ENCODE measurements around the gene MYO9B. TPM values are rescaled to one million over a fixed set of nuclear protein-coding genes. Genes with fewer than 3 reads are reported as not detected.

Gene MYO9B
- total and polyA plus RNA-seq, 4 donors = 27.9 to 124 (median 68.8) TPM

DNA sequence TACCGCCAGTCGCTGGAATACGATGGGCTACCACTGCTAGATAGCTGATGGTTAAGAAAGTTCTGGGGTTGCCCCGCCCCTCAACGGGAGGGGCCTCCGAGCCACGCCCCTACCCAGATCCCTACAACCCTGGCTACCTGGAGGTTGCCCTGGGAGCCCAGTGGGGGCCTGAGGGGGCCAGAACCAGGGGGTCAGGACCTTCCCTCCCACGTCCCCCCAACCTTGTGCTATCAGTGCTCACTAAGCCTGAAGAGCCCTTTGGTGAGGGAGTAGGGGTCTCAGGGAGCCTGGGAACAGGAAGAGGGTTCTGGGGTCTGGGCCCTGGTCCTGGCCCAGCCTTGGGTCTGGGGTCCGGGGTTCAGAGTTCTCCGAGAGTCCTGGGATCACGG lies 159.3 kb downstream of the MYO9B start:
- Histone ChIP-seq H3K4me3 (ENCODE audit: low read depth, low read length) (peak overlapping the region; percentile 40), H3K27me3 (ENCODE audit: control insufficient read depth, insufficient read depth, low read length) (no peaks in the 10 kb centered on the region), H3K9me3 (ENCODE audit: control insufficient read depth, insufficient read depth, low read length) (no peaks in the 10 kb centered on the region), H3K27ac (ENCODE audit: low read depth, low read length) (peak overlapping the region; percentile 47), H3K36me3 (ENCODE audit: control insufficient read depth, insufficient read depth, low read length) (peaks cover 64% of the 10 kb centered on the region), H3K4me1 (ENCODE audit: control insufficient read depth, insufficient read depth, low read length) (peaks cover 23% of the 10 kb centered on the region)
- DNase-seq (ENCODE audit: low read depth in 4 of 6, low spot score in 6 of 6) = peak in 2 of 6 donors; percentile 56 to 74
- WGBS (ENCODE audit: insufficient coverage) = 36% methylated on average over 8 of the region's 11 CpGs

- peaks cover 23% of the 10 kb centered on the region for H3K4me1 ChIP-seq (ENCODE audit: control insufficient read depth, insufficient read depth, low read length)
- H3K4me3 ChIP-seq (ENCODE audit: low read depth, low read length) = peak overlapping the region; percentile 40
- no peaks in the 10 kb centered on the region for H3K27me3 ChIP-seq (ENCODE audit: control insufficient read depth, insufficient read depth, low read length)
- H3K27ac ChIP-seq (ENCODE audit: low read depth, low read length) = peak overlapping the region; percentile 47
- peaks cover 64% of the 10 kb centered on the region for H3K36me3 ChIP-seq (ENCODE audit: control insufficient read depth, insufficient read depth, low read length)
- WGBS (ENCODE audit: insufficient coverage) = 4% methylated on average over 80 of the region's 80 CpGs
- DNase-seq (ENCODE audit: low read depth in 4 of 6, low spot score in 6 of 6) = peak in 3 of 6 donors; percentile 59 to 91 (median 88)
- H3K9me3 ChIP-seq (ENCODE audit: control insufficient read depth, insufficient read depth, low read length) = no peaks in the 10 kb centered on the region
Measured at GRCh38 chr19:17235300-17235970, 159.9 kb downstream of the MYO9B start.

DNA sequence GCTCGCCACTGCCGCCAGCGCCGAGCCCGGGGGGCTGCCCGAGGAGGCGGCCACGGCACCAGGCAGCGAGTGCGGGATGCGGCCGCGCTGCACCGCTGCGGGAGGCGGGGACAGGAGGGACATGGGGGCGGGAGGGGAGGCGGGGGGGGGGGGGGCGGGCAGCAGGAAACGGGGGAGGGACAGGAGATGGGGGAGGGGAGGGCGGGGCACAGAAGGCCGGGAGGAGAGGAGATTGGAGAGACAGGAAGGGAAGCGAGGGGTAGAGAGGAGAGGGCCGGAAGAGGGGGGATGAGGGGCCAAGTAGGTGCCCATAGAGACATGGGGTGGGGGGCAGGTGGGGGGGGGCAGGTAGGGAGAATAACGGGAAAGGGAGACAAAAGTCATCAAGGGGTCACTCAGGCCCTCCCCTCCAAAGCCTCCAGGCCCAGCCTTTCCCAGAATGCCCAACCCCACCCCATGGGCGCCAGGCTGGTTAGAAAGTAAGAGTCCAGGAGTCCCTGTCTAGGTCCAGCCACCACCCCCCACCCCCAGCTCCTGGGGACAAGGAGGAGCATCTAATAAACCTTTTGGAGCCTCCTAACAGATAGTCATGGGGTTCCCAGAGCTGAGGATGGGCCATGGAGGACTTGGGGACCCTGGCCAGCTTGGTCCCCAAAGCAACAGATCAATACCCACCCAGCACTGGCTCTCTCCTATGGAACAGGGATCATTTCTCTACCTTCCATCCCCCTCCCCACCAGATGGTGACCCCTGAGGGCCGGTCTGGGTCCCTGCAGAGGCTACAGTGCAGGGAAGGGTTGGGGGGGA lies 160.6 kb downstream of the MYO9B start:
- WGBS (ENCODE audit: insufficient coverage) = 20% methylated on average over 3 of the region's 27 CpGs

GRCh38 chr19:17236811-17237543 lies 161.4 kb downstream of the MYO9B start:
- Histone ChIP-seq H3K4me1 (ENCODE audit: control insufficient read depth, insufficient read depth, low read length) (peaks cover 23% of the 10 kb centered on the region), H3K36me3 (ENCODE audit: control insufficient read depth, insufficient read depth, low read length) (peaks cover 56% of the 10 kb centered on the region), H3K9me3 (ENCODE audit: control insufficient read depth, insufficient read depth, low read length) (no peaks in the 10 kb centered on the region), H3K4me3 (ENCODE audit: low read depth, low read length) (no peak overlapping the region), H3K27me3 (ENCODE audit: control insufficient read depth, insufficient read depth, low read length) (no peaks in the 10 kb centered on the region), H3K27ac (ENCODE audit: low read depth, low read length) (no peak overlapping the region)
- DNase-seq (ENCODE audit: low read depth in 4 of 6, low spot score in 6 of 6) = no peak
- WGBS (ENCODE audit: insufficient coverage) = 52% methylated on average over 12 of the region's 18 CpGs

More for the DNA sequence above, 160.6 kb downstream of the MYO9B start:
- H3K4me3 ChIP-seq (ENCODE audit: low read depth, low read length) = no peak overlapping the region
- H3K27ac ChIP-seq (ENCODE audit: low read depth, low read length) = no peak overlapping the region
- no peaks in the 10 kb centered on the region for H3K27me3 ChIP-seq (ENCODE audit: control insufficient read depth, insufficient read depth, low read length)
- peak in 1 of 6 donors; percentile 74 for DNase-seq (ENCODE audit: low read depth in 4 of 6, low spot score in 6 of 6)
- H3K4me1 ChIP-seq (ENCODE audit: control insufficient read depth, insufficient read depth, low read length) = peaks cover 23% of the 10 kb centered on the region
- H3K9me3 ChIP-seq (ENCODE audit: control insufficient read depth, insufficient read depth, low read length) = no peaks in the 10 kb centered on the region
- H3K36me3 ChIP-seq (ENCODE audit: control insufficient read depth, insufficient read depth, low read length) = peaks cover 62% of the 10 kb centered on the region

DNA sequence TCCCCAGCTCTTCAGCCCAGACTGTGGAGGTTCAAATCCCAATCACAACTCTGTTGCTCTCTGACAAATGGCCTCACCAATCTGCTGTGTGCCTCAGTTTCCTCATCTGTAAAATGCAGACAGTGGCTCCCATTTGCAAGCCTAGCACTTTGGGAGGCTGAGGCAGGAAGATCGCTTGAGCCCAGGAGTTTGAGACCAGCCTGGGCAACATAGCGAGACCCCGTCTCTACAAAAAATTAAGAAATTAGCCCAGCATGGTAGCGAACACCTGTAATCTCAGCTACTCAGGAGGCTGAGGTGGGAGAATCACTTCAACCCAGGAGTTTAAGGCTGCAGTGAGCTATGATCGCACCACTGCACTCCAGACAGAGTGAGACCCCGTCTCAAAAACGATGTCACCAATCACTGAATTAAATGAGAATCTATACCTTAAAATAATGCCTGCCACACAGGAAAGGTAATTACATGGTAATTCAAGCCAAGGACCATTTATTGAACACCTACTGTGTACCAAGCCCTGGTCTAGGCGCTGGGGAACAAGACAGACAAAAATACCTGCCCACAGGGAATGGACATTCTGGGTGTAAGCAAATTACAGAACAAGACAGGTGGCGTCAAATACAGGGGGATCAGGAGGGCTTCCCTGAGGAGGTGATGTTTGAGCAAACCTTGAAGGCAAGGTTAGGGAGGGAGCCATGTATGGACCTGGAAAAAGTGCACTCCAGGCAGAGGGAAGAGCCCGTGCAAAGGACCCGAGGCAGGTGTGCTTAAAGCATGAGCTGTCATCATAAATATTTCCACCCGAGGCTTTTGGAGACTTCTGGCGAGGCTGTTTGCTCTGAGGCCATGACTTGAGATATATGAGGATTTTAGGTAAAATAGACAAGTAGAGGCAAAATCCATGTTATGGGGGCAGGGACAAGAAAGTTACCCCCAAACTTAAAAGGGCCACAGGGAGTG lies 162.4 kb downstream of the MYO9B start:
- Histone ChIP-seq H3K36me3 (ENCODE audit: control insufficient read depth, insufficient read depth, low read length) (peaks cover 50% of the 10 kb centered on the region), H3K9me3 (ENCODE audit: control insufficient read depth, insufficient read depth, low read length) (no peaks in the 10 kb centered on the region), H3K4me1 (ENCODE audit: control insufficient read depth, insufficient read depth, low read length) (peaks cover 32% of the 10 kb centered on the region), H3K27ac (ENCODE audit: low read depth, low read length) (no peak overlapping the region), H3K4me3 (ENCODE audit: low read depth, low read length) (no peak overlapping the region), H3K27me3 (ENCODE audit: control insufficient read depth, insufficient read depth, low read length) (no peaks in the 10 kb centered on the region)
- 94% methylated on average over 7 of the region's 13 CpGs for WGBS (ENCODE audit: insufficient coverage)
- no peak for DNase-seq (ENCODE audit: low read depth in 4 of 6, low spot score in 6 of 6)

DNA sequence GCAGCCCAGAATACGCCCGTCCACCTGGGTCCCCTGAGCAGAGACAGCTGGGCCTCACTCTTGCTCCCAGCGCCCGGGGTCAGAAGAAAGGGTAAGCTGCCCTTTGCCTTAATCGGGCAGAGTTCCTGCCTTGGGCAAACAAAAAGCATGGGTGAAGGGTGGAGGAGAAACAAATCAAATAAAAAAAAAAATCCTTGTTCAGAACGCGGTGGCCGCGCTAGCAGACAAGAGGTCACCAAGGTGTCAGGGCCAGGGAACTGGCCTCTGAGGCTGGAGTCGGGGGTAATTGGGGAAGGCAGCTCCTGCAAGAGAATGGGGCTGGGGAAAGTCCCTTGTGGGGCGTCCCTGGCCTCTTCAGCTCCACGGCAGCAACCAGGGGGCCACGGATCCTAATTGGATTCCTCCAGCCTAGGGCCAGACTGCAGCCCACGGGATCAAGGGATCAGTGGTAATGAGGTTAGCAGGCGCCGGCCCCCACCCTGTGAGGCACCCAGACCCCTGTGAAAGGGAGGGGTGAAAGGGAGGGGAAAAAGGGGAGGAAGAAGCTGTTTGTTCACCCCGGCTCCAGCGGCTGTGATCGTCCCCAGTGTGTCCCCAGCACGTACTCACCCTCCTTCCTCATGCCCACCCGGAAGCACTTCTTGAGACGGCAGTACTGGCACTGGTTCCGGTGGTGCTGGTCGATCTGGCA lies 164.6 kb downstream of the MYO9B start:
- peaks cover 39% of the 10 kb centered on the region for H3K4me1 ChIP-seq (ENCODE audit: control insufficient read depth, insufficient read depth, low read length)
- no peaks in the 10 kb centered on the region for H3K9me3 ChIP-seq (ENCODE audit: control insufficient read depth, insufficient read depth, low read length)
- no peak overlapping the region for H3K27ac ChIP-seq (ENCODE audit: low read depth, low read length)
- no peaks in the 10 kb centered on the region for H3K27me3 ChIP-seq (ENCODE audit: control insufficient read depth, insufficient read depth, low read length)
- peaks cover 37% of the 10 kb centered on the region for H3K36me3 ChIP-seq (ENCODE audit: control insufficient read depth, insufficient read depth, low read length)
- H3K4me3 ChIP-seq (ENCODE audit: low read depth, low read length) = no peak overlapping the region
- DNase-seq (ENCODE audit: low read depth in 4 of 6, low spot score in 6 of 6) = no peak
- WGBS (ENCODE audit: insufficient coverage) = 71% methylated on average over 18 of the region's 24 CpGs

GRCh38 chr19:17240826-17241399 lies 165.3 kb downstream of the MYO9B start:
- Histone ChIP-seq H3K4me3 (ENCODE audit: low read depth, low read length) (no peak overlapping the region), H3K27me3 (ENCODE audit: control insufficient read depth, insufficient read depth, low read length) (no peaks in the 10 kb centered on the region), H3K9me3 (ENCODE audit: control insufficient read depth, insufficient read depth, low read length) (no peaks in the 10 kb centered on the region), H3K36me3 (ENCODE audit: control insufficient read depth, insufficient read depth, low read length) (peaks cover 35% of the 10 kb centered on the region), H3K4me1 (ENCODE audit: control insufficient read depth, insufficient read depth, low read length) (peaks cover 37% of the 10 kb centered on the region), H3K27ac (ENCODE audit: low read depth, low read length) (no peak overlapping the region)
- 100% methylated on average over 6 of the region's 6 CpGs for WGBS (ENCODE audit: insufficient coverage)
- no peak for DNase-seq (ENCODE audit: low read depth in 4 of 6, low spot score in 6 of 6)

GRCh38 chr19:17242431-17243208 lies 167.0 kb downstream of the MYO9B start:
- H3K4me1 ChIP-seq (ENCODE audit: control insufficient read depth, insufficient read depth, low read length) = peaks cover 43% of the 10 kb centered on the region
- no peak for DNase-seq (ENCODE audit: low read depth in 4 of 6, low spot score in 6 of 6)
- peaks cover 26% of the 10 kb centered on the region for H3K36me3 ChIP-seq (ENCODE audit: control insufficient read depth, insufficient read depth, low read length)
- H3K27ac ChIP-seq (ENCODE audit: low read depth, low read length) = no peak overlapping the region
- H3K27me3 ChIP-seq (ENCODE audit: control insufficient read depth, insufficient read depth, low read length) = no peaks in the 10 kb centered on the region
- WGBS (ENCODE audit: insufficient coverage) = 46% methylated on average over 4 of the region's 8 CpGs
- no peak overlapping the region for H3K4me3 ChIP-seq (ENCODE audit: low read depth, low read length)
- no peaks in the 10 kb centered on the region for H3K9me3 ChIP-seq (ENCODE audit: control insufficient read depth, insufficient read depth, low read length)

Data from spinal cord (tissue), 10 donors.